Glutamatergic neuron (in vitro differentiated cells): ENCODE measurements around the gene KDM4E. TPM values are rescaled to one million over a fixed set of nuclear protein-coding genes. Genes with fewer than 3 reads are reported as not detected.

ENCODE experiments used
- DNase-seq: peaks from one replicate; pipeline ENCODE4 v3.0.0; 2022
- H3K27ac Mint-ChIP-seq: one replicate; pipeline ENCODE4 v1.8.0; 2020; ENCODE audit warnings: mild to moderate bottlenecking, mixed read lengths, inconsistent platforms; ENCODE audit not compliant: unreplicated experiment
- H3K27me3 Mint-ChIP-seq: one replicate; pipeline ENCODE4 v1.8.0; 2020; ENCODE audit warnings: mild to moderate bottlenecking, moderate library complexity, mixed read lengths, inconsistent platforms; ENCODE audit not compliant: unreplicated experiment
- H3K36me3 Mint-ChIP-seq: one replicate; pipeline ENCODE4 v1.8.0; 2020; ENCODE audit warnings: mild to moderate bottlenecking, mixed read lengths, inconsistent platforms; ENCODE audit not compliant: unreplicated experiment
- H3K4me1 Mint-ChIP-seq: one replicate; pipeline ENCODE4 v1.8.0; 2020; ENCODE audit warnings: mild to moderate bottlenecking, low read depth, mixed read lengths, inconsistent platforms; ENCODE audit not compliant: unreplicated experiment
- H3K4me3 Mint-ChIP-seq: one replicate; pipeline ENCODE4 v1.8.0; 2020; ENCODE audit warnings: mild to moderate bottlenecking, mixed read lengths, inconsistent platforms; ENCODE audit not compliant: unreplicated experiment
- H3K9me3 Mint-ChIP-seq: one replicate; pipeline ENCODE4 v1.8.0; 2020; ENCODE audit warnings: mild to moderate bottlenecking, moderate library complexity, mixed read lengths, inconsistent platforms; ENCODE audit not compliant: unreplicated experiment
- total RNA-seq: library from RNA; stranded (reverse); fragmentation: NEBNext Ultra II Directional; extraction: Animal tissue kit (Norgen Biotek cat#: 25700); gene quantifications from one replicate; pipeline ENCODE4 v1.2.1, GENCODE V29; 2021; ENCODE audit not compliant: unreplicated experiment
- TF ChIP-seq, protein P1 (sequence below): fragments of 200-600 bp; sonication (generic); IDR thresholded peaks from one replicate; pipeline ENCODE4 v1.5.0; 2021; ENCODE audit not compliant: partially characterized antibody, unreplicated experiment

KDM4E gene
- total RNA-seq, 1 donor from 2014 or later, result 1.1 TPM

DNA sequence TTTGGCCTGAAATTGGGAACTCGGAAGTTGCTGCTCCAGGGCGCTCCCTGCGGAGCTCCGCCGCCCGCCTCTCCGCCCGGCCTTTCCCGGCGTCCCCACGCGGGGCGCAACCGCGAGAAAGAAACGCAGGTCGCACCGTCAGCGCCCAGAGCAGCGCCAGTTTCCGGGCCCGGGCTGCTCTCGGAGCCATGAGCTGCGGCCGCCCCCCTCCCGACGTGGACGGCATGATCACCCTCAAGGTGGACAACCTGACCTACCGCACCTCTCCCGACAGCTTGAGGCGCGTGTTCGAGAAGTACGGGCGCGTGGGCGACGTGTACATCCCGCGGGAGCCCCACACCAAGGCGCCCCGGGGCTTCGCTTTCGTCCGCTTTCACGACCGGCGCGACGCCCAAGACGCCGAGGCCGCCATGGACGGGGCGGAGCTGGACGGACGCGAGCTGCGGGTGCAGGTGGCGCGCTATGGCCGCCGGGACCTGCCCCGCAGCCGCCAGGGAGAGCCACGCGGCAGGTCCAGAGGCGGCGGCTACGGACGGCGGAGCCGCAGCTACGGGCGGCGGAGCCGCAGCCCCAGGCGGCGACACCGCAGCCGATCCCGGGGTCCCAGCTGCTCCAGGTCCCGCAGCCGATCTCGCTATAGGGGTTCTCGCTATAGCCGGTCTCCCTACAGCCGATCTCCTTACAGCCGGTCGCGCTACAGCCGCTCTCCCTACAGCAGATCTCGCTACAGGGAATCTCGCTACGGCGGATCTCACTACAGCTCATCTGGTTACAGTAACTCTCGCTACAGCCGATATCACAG, 42.2 kb downstream of the KDM4E start:
- Mint-ChIP-seq H3K9me3 (peaks cover 7% of the 10 kb centered on the region), H3K4me1 (peaks cover 4% of the 10 kb centered on the region), H3K4me3 (peak overlapping the region; percentile 97), H3K27me3 (peaks cover 3% of the 10 kb centered on the region), H3K36me3 (no peaks in the 10 kb centered on the region), H3K27ac (peak overlapping the region; percentile 100)
- peak; percentile 87 for DNase-seq
- TF ChIP-seq, protein P1, sequence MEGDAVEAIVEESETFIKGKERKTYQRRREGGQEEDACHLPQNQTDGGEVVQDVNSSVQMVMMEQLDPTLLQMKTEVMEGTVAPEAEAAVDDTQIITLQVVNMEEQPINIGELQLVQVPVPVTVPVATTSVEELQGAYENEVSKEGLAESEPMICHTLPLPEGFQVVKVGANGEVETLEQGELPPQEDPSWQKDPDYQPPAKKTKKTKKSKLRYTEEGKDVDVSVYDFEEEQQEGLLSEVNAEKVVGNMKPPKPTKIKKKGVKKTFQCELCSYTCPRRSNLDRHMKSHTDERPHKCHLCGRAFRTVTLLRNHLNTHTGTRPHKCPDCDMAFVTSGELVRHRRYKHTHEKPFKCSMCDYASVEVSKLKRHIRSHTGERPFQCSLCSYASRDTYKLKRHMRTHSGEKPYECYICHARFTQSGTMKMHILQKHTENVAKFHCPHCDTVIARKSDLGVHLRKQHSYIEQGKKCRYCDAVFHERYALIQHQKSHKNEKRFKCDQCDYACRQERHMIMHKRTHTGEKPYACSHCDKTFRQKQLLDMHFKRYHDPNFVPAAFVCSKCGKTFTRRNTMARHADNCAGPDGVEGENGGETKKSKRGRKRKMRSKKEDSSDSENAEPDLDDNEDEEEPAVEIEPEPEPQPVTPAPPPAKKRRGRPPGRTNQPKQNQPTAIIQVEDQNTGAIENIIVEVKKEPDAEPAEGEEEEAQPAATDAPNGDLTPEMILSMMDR, result peak; percentile 51

DNA sequence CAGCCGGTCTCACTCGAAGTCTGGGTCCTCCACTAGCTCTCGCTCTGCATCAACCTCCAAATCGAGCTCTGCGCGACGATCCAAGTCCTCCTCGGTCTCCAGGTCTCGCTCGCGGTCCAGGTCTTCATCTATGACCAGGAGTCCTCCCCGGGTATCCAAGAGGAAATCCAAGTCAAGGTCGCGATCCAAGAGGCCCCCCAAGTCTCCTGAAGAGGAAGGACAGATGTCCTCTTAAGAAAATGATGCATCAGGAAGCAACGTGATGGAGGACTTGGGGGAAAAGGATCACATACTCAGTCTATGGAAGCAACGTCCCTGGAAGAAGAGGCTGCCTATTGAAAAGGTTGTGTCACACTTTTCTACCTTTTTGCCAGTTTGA, 42.8 kb downstream of the KDM4E start:
- no peak for DNase-seq
- H3K27ac Mint-ChIP-seq, result peak overlapping the region; percentile 100
- H3K4me3 Mint-ChIP-seq, result peak overlapping the region; percentile 97
- peaks cover 4% of the 10 kb centered on the region for H3K4me1 Mint-ChIP-seq
- H3K9me3 Mint-ChIP-seq, result peaks cover 7% of the 10 kb centered on the region
- peaks cover 3% of the 10 kb centered on the region for H3K27me3 Mint-ChIP-seq
- H3K36me3 Mint-ChIP-seq, result no peaks in the 10 kb centered on the region
- TF ChIP-seq, protein P1, result no peak

DNA sequence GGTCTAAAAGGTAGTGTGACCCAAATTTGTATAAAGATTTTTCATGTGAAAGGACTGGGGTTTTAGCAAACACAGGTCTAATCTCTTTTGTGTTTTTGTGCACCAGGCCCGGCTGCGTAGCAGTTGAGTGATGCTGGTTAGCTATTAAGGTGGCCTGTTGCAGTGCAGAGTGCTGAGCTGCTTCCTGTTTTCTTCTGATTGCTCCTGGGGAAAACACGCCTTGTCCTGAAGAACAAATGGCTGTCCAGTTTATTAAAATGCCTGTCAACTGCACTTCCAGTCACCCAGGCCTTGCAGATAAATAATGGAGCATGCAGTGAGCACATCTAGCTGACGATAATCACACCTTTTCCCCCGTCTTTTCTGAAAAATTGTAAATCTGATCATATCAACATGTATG, 43.5 kb downstream of the KDM4E start:
- Mint-ChIP-seq H3K27ac (peak overlapping the region; percentile 100), H3K36me3 (no peaks in the 10 kb centered on the region), H3K27me3 (peaks cover 3% of the 10 kb centered on the region), H3K4me3 (peak overlapping the region; percentile 97), H3K9me3 (peaks cover 7% of the 10 kb centered on the region), H3K4me1 (peaks cover 4% of the 10 kb centered on the region)
- peak; percentile 57 for DNase-seq
- TF ChIP-seq, protein P1, result no peak

DNA sequence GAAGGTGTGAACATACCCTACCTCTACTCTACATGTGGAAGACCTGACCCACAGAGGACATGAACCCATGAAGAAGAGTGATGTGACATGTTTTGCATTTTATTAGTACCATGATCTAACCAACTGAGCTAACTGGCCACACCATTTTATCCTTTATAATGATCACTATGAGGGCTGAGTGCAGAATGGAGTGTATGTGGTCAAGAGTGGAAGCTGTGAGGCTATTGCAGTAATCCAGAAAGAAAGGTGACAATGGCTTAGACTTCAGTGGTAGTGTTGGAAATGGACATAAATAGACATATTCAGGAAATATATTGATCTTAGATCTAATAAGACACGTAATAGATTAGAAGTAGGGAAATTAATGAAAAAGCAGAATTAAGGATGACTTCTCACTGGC, 45.4 kb downstream of the KDM4E start:
- no peak for DNase-seq
- H3K4me3 Mint-ChIP-seq, result no peak overlapping the region
- peaks cover 3% of the 10 kb centered on the region for H3K27me3 Mint-ChIP-seq
- peaks cover 4% of the 10 kb centered on the region for H3K4me1 Mint-ChIP-seq
- TF ChIP-seq, protein P1, result no peak
- peaks cover 7% of the 10 kb centered on the region for H3K9me3 Mint-ChIP-seq
- no peaks in the 10 kb centered on the region for H3K36me3 Mint-ChIP-seq
- no peak overlapping the region for H3K27ac Mint-ChIP-seq

DNA sequence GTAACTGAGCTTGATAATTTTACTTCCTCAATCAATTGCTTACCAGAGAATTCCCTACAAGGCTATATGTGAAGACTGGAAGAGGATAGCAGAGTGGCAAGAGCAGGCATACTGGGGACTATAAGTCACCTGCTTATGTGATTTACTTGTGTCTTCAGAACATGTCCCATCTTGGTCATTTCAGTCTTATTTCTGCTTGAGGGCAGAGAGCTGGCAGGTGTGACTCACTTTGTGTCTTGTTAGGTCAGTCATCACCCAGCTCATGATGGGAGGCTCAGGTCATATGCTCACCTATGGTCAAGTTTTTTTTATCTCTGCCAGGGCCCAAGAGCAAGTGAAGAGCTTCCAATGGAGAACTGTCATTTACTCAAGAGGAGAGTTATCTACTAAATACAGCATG, 47.9 kb downstream of the KDM4E start:
- Mint-ChIP-seq H3K4me1 (no peaks in the 10 kb centered on the region), H3K4me3 (no peak overlapping the region), H3K27ac (no peak overlapping the region), H3K36me3 (no peaks in the 10 kb centered on the region), H3K27me3 (no peaks in the 10 kb centered on the region), H3K9me3 (peaks cover 3% of the 10 kb centered on the region)
- DNase-seq, result no peak
- TF ChIP-seq, protein P1, result no peak
